UCSD-AML1 (cell line): ENCODE data around the gene CD99.
"Not testable (repeated sequence)": the region's sequence is repeated elsewhere in the genome, so short reads cannot be mapped to it uniquely, and the experiment has no call there.

Source experiments
- DNase-seq: peaks from one replicate; lab custom pipeline; 2025; ENCODE audit not compliant: unreplicated experiment; lab: John Stamatoyannopoulos, UW

The CD99 gene

DNA sequence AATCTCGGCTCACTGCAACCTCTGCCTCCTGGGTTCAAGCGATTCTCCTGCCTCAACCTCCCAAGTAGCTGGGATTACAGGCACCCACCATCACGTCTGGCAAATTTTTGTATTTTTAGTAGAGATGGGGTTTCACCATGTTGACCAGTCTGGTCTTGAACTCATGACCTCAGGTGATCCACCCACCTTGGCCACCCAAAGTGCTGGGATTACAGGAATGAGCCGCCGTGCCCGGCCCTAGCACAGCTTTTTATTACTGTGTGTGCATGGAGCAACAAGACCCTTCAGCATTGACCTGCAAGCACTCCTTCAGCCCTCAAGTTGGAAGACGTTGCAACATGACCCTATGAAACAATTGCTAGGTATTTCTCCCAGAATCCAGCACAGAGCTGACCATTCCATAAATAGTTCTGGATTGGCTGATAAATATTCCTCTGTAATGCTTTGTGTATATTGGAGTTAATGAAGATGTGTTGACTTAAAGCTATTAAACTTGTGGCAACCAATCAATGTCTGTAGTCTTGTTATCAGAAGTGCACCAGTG, 15.4 kb upstream of the CD99 start:
- DNase-seq: not testable (repeated sequence)

DNA sequence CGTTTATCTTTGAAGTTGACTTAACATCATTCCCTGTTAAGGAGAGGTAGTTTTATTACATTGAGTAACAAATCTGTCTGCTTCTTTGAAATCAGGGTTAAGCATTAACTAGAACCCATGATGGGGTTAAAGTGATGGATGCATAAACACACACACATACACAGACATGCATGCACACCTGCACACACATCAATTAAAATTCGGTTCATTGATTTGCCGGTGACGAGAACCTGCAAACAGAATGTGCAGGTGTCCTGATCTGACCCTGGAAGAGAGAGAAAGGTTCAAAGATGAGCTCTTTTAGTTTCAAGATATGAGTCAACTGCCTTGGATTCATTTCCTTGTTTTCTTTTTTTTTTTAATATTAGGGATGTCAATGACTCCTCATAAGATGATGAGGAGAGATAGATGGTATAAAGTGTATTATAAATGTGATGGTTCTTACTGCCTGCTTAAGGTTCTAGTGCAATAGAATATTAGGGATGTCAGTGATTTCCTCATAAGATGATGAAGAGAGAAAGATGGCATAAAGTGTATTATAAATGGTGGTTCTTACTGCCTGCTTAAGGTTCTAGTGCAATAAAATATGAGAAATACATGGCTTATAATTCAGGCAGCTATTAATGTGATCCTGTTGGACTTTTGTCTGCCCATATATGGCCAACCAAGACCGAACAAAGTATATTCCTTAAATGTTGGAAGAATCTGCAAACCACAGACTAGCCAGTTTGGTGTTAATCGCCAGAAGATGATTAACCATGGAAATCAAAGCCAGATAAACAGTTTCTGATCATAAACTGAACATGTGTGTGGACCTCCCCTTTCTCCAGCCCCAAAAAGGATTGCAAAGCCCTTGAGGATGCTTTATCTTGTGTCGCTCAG, 14.1 kb upstream of the CD99 start:
- no peak for DNase-seq

DNA sequence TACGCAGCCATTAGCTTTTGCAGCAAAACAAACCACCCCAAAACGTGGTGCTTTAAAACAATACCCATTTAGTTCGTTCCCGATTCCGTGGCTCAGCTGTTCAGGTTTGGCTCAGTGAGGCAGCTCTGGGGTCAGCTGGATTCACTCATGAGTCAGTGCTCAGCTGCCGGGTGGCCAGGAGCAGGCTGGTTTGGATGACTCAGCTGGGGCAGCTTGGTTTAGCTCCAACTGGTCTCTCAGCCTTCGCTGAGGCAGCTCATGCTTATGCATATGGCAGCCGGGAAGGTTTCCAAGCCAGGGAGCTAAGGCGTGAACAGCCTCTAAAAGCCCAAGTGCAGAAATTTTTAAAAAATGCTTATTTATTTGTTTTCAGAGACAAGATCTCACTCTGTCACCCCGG, 13.3 kb upstream of the CD99 start:
- no peak for DNase-seq

DNA sequence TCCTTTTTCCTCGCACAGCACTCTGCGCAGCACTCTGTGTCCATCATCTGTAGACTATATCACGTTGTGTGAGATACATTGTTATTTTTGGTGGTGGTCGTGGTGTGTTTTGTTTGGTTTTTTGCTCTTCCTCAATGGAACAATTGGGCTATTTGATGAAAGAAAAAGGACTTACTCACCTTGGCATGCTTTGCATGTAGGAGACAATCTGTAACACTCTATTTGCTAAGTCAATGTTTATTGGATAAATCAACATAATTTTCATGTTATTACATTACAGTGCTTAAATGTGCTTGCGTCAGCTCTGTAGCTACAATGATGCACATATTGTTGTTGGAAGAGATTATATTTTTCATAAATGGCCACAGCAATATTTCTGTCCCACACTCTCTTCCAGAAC, 12.5 kb upstream of the CD99 start:
- no peak for DNase-seq

DNA sequence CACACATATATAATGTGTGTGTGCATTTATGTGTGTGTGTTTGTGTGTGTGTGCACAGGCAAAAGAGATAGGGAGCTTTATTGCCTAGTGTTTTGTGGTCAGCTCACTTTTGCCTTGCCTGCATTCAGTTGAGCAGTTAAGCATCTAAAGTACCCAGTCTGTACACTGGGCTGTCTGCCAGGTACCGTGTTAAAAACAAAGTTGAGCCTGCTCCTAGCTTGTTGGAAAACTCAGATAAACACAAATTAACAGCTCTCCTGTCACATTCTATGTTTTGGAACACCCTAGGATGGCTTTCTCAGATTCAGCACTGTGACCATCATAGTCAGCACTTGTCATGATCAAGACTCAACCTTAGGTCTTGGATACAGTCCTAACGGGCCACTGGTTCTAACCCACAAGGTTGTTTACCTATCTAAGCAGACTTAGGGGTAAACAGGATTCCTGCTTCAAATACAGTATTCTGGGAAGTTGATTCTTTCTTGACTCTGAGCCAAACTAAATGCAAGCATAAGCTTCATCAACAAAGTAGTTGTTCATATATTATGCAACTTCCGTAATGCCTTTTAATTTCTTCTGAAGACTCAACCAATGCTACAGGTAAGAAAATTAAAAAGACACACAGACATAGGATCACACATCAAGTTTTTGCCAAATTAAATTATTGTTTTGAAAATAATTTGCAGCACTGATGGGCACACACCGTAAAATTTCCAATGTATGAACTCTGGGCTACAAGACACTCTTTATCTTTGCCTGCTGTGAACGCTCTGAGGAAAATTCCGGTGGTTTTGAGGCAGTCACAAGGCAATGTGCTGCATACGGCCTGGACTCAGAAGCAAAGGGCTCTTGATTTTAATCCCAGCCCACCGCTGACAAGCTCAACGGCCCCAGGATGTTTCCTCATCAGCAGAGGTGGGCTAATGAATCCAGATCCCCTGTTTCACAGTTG, 11.3 kb upstream of the CD99 start:
- DNase-seq: no peak

DNA sequence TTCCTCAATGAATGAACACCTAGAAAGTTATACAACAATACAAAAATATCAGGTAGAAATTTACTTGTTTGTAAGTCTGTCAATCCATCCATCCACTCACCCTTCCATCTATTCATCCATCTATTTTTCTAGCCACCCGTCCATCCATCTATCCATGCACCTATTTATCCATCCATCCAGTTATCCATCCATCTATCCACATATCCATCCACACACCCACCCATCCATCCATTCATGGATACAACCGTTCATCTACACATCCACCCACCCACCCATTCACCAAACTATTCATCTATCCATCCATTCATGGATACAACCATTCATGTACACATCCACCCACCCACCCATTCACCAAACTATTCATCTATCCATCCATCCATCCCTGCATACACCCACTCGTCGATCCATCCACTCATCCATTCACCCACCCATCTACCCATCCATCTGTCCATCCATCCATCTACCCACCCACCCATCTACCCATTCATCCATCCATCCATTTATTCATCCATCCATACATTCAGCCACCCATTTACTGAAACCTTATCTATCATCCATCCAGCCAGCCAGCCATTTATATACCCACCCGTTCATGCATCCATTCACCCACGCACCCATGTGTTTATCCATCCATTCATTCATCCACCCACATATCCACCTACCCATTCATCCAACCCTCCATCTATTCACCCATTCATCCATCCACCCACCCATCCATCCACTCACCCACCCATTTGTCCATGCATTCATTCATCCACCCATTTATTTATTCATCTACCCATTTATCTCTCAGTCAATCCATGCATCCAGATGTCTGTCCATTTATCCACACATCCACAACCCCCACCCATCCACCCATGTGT, 10.4 kb upstream of the CD99 start:
- no peak for DNase-seq

DNA sequence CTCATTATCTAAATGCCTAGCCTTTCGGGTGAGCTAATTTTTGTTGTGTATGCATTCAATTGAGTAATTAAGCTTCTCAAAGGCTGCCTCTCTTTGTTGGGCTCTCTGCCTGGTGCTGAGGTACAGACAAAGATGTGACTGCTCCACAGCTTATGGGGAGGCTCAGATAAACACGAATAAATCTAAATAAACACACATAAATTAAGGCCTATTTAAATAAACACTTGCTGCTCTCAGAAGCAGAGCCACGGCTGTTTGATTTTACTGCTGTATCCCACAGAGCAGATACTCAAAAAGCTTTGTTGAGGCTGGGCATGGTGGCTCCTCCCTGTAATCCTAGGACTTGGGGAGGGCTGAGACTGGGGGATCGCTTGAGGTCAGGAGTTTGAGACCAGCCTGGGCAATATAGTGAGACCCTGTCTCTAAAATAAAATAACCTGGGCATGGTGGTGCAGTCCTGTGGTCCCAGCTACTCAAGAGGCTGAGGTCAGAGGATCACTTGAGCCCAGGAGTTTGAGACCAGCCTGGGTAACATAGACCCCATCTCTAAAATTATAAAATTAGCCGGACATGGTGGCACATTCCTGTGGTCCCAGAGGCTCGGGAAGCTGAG, 8.4 kb upstream of the CD99 start:
- no peak for DNase-seq

DNA sequence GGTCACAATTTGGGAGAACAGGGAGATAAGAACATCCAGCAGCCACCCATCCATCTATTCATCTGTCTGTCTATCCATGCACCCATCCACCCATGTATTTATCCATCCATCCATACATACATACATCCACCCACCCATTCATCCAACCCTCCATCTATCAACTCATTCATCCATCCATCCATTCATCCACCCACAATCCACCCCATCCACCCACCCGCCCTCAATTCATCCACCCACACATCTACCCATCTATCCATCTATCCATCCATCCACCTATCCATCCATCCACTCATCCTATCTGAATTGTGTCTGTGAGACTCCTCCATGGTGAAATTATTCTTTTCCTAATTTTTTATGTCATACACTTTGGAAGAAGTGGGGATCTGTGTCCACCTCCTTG, 6.8 kb upstream of the CD99 start:
- no peak for DNase-seq

DNA sequence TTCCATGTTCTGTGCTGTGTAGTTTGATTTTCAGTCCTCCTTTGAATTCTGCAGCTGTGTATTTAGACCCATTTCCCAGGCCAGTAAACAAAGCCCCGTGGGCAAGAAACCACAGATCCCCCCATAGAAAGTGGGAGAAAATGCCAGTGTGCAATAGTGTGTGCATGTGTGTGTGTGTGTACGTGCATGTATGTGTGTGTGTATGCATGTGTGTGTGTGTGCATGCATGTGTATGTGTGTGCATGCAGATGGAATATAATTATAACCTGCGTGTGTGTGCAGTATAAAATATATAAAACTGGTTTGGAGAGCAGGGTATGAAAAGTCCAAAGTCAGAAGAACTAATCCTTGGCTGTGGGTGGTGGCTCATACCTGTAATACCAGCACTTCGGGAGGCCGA, 5.2 kb upstream of the CD99 start:
- DNase-seq: no peak

DNA sequence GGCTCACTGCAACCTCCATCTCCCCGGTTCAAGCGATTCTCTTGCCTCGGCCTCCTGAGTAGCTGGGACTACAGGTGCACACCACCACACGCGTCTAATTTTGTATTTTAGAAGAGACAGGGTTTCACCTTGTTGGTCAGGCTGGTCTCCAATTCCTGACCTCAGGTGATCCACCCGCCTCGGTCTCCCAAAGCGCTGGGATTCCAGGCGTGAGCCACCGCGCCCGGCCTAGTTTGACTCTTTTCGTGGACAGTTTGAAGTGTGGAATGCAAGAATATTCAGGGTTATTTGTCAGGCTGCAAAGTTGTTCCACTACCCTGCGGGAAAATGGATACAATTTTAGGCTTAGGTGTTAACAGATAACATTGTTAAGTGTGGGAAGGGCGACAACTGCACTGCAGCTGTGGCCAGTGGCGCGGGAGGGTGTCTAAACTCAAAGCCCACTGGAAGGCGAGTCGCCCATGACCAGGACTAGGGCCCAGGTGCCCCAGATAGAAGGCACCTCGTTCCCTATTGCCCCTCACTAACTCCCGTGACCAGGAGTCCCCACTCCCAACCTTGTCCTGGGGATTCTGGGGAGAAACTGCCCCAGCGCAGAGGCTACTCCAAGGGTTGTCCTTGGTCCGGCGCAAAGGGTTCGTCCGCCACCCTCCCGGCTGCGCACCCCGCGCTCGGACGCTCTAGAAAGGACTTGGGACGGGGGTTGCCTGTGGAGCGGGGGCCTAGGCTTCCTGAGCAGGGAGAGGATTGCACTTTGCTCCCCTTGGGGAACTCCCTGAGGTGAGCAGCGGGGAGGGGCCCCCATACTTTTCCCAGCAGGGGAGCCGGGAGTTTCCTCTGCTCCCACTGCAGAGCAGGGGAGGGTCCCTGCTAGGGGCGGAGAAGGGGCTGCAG, 1.1 kb upstream of the CD99 start:
- DNase-seq: no peak

DNA sequence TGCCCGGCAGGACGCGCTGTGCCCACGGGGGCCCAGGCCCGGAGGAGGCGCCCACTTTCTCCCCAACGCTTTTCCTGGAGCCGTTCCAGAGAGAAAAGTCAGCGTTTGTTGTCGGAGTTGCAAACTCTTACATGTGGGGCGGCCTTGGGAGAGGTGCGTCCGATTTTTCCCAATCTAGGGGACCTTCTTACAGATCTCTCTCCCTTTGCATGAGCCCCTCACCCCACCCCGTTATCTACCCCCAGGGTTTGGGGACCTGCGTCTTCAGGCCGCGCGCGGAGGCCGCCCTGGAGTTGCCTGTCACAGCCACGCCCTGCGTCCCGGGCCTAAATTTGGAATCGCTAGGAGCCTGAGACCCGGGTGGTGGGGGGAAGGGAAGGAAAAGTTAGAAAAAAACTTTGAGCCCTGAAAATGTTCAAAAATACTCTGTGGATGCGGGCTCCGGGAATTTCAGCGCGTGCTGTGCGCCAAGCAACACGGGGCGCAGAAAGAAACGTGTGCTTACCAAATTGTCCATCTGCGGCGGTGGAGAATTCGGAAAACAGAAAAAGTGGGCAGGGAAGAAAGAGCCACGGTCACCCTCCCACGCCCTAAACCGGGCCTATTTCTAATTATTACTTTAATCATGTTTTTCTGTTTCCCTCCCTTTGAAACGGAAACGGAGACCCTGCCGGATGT, 587 bp downstream of the CD99 start:
- no peak for DNase-seq

DNA sequence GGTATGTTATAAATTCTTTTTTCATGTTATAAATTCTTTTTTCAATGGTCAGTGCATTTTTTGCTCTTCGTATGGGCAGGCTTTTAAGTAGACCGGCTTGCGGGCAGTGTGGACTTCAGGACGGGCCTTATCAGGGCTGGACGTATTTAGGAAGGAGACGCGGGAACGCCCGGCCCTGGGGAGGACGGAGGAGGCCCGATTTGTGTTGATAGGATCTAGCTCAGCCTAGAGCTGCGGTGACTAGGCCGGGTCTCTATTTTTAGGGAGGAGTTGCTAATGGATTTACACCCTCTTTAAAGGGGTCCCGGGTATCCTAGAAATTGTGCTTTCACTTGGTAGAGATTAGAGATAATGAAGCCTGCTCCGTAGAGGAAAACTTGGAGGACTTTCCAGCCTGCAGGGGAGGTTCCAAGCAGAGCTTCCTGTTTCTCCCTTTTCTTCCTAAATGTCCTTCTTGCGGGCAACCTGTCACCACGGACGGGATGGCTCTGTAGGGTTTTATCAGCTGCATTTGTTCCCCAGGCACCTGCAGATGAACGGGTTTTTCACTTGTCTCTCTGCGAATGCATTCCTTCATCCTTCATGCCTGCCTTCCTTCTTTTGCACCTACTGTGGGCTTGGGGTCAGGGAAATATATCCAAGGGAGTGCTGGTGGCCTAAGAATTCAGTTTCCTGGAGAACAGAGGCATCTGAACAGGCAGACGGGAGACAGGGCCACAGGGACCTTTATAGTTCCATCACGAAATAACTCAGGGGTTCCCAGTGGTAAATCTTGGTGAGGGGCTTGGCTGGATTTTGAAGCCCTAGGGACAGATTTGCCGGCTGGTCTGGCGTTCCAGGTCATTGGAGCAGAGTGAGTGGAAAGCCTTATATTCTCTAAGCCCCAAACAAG, 1.4 kb downstream of the CD99 start:
- no peak for DNase-seq

DNA sequence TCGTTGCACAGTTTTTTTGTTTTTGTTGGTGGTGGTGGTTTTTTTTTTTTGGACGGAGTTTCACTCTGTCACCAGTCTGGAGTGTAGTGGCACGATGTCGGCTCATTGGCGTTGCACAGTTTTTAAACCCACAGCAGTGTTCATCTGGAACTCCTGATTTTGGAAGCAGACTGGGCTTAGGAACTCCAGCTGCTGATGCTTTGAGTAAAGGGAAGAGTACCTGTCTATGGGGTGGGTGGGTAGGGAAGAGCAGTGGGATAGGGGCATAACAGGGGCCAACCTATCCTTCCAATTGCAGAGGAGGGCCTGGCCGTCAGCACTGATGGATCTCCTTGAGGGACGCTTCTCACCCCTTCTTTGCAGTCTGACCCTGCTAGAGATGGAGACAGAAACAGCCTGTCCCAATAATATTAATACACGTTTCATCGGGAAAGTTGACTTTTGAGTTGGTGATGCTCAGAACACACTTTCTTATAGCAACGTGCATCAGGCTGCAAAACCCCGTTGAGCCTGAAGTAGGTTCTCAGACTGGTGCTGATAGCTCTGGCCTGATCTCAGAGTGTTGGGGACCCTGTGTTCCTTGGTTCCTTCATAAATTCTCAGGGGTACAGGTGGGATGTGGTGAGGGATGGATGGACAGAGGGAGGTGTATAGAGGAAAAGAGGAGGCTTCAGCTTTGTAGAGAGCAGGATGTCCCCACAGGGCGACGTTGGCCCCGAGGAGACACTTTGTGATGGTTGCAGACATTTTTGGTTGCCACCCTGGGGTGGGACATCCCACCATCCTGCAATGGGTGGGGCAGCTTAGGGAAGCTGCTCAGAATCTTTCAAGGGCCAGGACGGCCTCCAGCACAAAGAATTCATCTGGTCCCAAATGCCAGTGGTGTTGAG, 2.3 kb downstream of the CD99 start:
- no peak for DNase-seq

DNA sequence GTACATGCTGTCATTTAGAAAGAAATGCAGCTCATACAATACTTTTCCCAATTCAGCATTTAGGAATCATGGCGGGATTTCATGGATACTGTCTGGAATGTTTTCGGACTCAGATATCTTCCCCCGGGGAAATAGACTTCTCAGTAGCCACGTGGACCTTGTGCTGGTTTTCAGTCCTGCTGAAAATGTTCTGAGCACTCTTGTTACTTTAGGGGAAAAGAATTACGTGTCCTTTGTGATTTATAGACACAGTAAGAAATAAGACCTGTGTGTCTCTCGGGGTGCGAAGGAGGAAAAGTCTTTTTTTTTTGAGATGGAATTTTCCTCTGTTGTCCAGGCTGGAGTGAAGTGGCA, 3.8 kb downstream of the CD99 start:
- DNase-seq: no peak

DNA sequence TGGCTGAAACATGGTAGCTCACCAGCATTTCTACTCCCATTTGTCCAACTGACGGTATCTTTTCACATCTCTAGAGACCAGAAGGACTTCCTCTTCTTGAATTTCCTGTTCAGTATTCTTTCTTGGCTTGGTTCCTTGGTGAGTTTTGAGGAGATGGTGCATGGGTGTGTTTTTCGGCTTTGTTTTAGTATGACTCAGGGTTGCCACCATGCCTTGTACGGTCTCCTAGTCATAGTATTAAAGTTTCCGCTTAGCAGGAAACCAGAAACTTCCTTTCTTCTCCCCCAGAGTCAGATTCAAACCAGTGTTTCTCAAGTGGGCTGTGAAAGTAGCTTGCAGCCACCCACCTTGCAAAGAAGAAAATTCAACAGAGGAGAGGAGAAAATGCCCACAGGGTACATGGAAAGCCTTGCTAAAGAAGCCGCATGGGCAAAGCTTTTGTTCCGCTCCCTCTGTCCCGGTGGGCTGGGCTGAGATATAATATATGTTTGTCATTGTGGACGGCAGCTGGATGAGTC, 5.7 kb downstream of the CD99 start:
- DNase-seq: no peak

DNA sequence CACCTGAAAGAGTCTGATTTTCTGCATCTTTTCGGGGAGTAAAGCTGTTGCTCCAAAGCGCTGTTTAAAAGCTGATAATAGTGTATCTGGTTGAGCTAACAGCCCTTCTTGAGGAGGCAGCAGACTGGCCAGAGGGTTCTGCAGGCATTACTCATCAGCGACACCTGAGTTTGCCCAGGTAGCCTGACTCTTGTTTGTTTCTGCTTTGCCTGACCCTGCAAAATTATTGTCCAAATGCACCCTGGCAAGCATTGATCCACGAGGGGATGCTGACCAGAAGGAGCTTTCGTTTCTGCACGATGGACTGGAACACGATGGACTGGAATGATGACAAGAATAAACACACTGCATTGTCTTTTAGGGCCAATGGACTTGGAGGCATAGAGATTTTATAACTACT, 6.2 kb downstream of the CD99 start:
- DNase-seq: no peak
